GM18870 (cell line): ENCODE data around the gene KRTAP5-3.
"Not testable (repeated sequence)": the region's sequence is repeated elsewhere in the genome, so short reads cannot be mapped to it uniquely, and the experiment has no call there.

Experiments
- ATAC-seq: cut with Tn5 transposase; IDR thresholded peaks from one replicate; pipeline ENCODE4 v1.9.1; 2021; ENCODE audit warnings: moderate library complexity; ENCODE audit not compliant: unreplicated experiment

KRTAP5-3 gene, protein sequence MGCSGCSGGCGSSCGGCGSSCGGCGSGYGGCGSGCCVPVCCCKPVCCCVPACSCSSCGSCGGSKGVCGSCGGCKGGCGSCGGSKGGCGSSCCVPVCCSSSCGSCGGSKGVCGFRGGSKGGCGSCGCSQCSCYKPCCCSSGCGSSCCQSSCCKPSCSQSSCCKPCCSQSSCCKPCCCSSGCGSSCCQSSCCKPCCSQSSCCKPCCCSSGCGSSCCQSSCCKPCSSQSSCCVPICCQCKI

DNA sequence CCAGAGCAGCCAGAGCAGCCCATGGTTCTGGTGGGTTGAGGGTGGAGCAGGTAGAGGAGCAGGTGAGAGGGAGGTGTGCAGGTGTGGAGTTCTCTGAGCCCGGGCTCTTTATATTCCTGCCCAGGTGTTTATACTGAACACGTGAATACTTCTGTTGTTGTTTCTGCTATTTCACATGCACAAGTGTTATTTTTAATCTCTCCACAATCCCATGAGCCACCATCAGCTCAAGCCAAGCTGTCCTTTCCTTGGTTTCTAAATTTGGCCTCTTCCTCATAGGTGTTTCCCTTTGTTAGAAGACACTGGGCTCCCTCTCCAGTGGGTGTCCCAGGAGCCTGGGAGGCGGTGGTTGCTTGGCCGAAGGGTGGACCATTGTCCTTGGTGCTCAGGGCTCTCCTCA lies at the start of gene KRTAP5-3:
Gene KRTAP5-3 (minus strand): TSS at position 101 of the 400 bp plus-strand sequence. CDS start 78 bp downstream, at position 23.
- ATAC-seq: no peak

DNA sequence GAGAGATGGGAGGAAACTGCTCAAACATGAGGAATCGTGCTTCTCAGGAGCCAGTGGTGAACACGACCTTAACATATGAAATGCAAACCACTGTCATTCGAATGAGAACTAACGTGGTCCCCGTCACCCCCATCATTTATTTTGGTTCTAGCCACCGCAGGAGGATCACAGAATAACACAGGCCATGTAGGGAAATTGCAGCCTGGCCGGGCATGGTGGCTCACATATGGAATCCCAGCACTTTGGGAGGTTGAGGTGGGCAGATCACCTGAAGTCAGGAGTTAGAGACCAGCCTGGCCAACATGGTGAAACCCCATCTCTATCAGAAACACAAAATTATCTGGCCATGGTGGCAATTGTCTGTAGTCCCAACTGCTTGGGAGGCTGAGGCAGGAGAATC lies 48.4 kb upstream of the KRTAP5-3 start:
- ATAC-seq: no peak

DNA sequence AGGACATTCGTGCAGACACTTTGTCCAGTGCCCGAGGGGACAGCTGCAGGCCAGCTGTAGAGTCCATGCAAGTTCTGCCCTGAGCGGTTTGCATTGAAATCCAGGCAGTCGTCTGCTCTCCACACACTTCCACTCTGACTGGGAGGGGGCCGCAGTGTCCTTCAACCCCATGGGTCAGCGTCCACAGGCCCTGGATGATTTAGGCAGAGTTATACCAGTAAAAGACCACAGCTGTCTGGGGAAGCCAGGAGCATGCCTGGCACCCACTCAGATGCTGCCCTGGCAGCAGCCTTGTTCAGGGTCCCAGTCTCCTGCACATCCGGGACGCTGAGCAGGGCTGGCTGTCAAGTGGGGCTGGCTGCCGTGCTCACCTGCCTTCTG lies 47.8 kb upstream of the KRTAP5-3 start:
- ATAC-seq: no peak

GRCh38 chr11:1655168-1656060 lies 47.2 kb upstream of the KRTAP5-3 start:
- no peak for ATAC-seq

DNA sequence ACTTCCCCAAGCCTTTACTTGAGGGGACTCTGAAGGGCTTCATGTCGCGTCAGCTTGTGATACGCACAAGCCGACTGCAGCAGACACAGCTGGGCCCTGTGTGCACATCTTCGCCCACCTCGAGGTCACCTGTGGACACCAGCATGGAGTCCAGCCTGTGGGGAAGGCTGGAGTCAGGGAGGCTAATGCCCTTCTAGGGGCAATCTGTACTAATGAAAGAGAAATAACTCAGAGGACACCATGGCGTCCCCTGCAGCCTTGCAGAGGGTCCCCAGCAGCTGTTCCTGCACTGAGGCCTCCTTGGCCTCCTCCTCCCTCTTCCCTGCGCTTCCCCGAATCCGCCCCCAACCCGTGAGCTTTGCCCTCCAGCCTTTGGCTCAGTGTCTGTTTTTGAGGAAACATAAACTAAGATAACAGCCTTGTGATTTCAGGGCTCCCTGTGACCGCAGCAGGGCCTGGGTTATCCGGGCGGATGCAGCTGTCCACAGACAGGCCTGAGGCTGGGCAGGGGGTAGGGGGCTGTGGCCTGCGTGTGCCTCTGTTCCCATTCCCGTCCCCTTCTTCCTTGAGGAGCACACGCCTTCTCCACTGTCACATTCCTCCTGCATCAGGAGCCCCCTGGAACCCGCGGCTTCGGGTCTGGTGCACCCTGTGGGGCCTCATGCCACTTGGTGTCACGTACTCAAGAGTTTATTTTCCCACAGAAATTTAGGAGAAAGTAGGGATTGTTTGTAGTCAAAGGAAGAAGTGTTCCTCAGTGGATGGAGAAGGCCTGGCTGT lies 46.3 kb upstream of the KRTAP5-3 start:
- no peak for ATAC-seq

DNA sequence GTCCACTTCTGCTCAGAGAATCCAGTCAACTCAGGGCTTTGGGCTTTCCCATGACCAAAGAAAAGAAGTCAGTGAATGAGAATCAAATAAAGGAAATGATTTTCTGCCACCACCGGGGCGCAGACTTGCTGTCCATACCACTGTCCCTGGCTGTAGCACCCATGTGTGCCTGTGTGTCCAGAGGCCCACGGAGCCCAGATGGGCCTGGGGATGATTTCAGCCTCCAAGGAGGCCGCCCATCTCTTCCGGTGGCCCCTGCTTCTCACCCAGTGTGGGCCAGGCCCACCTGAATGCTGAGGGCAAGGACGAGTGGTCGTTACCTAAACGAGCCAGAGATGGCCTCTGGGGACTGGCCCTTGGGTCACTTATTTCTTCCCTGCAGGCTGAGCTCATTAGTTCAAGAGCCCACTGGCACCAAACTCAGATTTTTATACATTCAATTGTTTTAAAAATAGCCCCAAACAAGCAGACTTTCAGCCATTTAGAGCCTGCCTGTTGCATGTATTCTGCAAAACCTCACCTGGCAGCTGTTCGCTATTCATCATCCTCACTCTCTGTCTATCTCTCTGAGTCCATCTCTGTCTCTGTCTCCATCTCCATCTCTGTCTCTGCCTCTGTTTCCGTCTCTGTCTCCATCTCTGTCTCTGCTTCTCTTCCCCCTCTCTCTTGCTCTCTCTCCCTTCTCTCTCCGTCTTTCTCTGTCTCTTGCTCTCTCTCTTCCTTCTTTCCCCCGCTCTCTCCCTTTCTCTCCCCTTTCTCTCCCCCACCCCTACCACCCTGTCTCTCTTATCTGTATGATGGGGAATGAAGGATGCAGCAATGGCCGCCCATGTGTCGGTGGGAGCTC lies 45.5 kb upstream of the KRTAP5-3 start:
- no peak for ATAC-seq

GRCh38 chr11:1652771-1653540 lies 44.7 kb upstream of the KRTAP5-3 start:
- ATAC-seq: no peak

- ATAC-seq: no peak
These were observed 44.1 kb upstream of the KRTAP5-3 start for GRCh38 chr11:1652442-1652770.

- no peak for ATAC-seq
These were observed 43.8 kb upstream of the KRTAP5-3 start for GRCh38 chr11:1652026-1652425.

- ATAC-seq: no peak
These were observed 43.2 kb upstream of the KRTAP5-3 start for GRCh38 chr11:1651411-1651980.

- no peak for ATAC-seq
These were observed 42.6 kb upstream of the KRTAP5-3 start for GRCh38 chr11:1650918-1651262.

- no peak for ATAC-seq
These were observed 42.0 kb upstream of the KRTAP5-3 start for GRCh38 chr11:1650034-1650917.

DNA sequence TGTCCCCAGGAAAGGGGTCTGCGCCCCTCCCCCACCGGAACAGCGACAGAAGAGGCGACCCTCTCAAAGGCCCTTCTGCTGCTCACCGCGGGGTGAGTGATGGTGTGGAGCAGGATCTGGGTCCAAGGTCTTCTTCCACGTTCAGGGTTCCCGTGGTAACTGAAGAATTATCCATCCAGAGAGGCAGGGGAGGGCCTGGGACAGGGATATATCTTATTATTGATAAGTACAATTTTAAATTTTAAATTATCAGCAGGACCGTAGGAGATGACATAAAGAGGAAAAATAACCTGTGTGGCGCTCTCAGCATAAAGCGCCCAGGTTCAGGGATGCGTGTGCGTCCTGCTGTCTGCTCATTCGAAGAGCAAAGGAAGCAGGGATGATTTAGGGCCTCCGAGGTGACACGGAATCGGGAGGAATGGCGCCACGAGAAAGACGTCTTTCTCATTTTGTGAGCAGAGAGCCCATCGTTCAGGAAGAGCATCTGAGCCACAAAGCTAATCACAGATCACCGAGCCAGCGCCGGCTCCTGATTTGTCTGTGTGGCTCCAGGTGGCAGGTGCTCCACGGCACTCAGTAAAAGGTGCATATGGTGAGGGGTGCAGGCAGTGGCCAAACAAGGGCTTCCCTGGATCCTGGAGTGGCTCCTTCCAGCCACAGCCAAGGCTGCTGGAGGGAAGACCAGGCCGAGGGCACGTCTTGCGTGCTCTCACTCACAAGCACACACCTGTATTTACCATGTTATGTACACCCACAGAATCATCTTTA lies 40.6 kb upstream of the KRTAP5-3 start:
- no peak for ATAC-seq

DNA sequence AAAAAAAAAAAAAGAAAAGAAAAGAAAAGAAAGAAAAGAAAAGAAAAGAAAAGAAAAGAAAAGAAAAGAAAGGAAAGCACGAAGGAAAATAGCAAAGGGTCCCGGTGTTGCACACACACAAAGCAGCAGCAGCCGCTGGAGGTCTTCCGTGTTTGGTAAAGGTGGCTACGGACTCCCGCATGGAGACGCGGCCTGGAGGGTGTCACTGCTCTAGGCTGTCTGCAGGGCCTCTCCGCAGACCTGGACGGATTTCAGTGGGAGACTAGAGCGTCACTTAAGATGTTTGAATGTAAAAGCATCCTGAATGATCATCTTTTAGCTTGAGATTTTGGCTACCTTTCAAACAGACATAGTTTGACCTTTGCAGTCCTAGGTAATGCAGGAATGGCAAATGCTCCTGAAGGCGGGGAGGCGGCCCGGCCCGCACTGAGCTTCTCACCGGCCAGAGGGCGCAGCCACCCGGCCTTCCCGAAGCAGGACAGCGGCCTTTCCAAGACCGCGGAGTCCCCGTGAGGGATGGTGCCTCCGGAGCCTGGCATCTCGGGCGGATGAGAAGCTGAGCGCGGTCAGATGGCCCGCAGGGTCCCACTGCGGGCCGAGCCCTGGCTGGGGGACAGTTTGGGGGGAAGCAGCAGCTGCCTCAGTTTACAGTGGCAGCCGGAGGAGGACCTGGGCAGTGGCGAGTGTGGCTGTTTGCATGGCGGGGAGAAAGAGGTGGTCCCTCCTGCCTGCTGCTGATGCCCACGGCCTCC lies 39.8 kb upstream of the KRTAP5-3 start:
- no peak for ATAC-seq

GRCh38 chr11:1646540-1646939 lies 38.3 kb upstream of the KRTAP5-3 start:
- not testable (repeated sequence) for ATAC-seq

DNA sequence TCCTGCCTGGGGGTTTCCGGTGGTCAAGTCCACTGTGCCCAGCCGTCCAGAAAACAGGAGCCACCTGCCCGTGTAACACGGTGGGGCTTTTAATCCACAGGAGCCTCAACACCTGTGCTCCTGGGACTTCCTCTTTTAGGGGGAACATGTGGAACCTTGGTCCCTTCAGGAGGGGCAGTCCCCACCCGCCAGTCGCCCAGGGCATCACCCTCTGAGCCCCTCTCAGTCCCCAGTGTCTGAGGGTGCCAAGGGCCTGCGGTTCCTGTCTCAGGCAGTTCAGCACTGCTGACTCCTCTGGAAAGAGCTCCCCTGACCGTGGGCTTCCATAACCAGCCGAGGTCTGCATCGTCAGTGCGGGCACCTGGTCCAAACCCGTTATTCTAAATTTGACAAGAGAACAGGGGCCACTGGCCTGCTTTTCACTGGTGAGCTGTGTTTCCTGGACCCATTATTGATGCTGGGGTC lies 37.1 kb upstream of the KRTAP5-3 start:
- no peak for ATAC-seq
